Thoracic aorta (tissue), 2 donors: ENCODE results near the gene HBM. TPM values are rescaled to one million over a fixed set of nuclear protein-coding genes. Genes with fewer than 3 reads are reported as not detected.
"Not testable (repeated sequence)": the region's sequence is repeated elsewhere in the genome, so short reads cannot be mapped to it uniquely, and the experiment has no call there.

Source experiments
- ATAC-seq: fragments of 150-250 bp; one replicate; pipeline ENCODE4 v1.8.0; 2017; ENCODE audit warnings: low read depth; ENCODE audit not compliant: insufficient number of reproducible peaks, low FRiP score
- DNase-seq: peaks from one replicate; pipeline ENCODE4 v3.0.0-alpha.2; 2020; ENCODE audit warnings: low spot score
- H3K27ac ChIP-seq, 2 donors: fragments of 200-600 bp; sonication (generic); 1 replicate in 1 of 2; 2 replicates in 1 of 2; pipeline ENCODE4 v1.5.1; 2016; ENCODE audit warnings: mild to moderate bottlenecking in 2 of 2, moderate library complexity in 2 of 2
- H3K27me3 ChIP-seq: fragments of 200-600 bp; sonication (generic); replicated peaks from 2 replicates; pipeline ENCODE4 v1.6.0; 2016; ENCODE audit warnings: mild to moderate bottlenecking; ENCODE audit not compliant: insufficient read depth
- H3K36me3 ChIP-seq: fragments of 200-600 bp; sonication (generic); one replicate; pipeline ENCODE4 v1.5.1; 2016
- H3K4me1 ChIP-seq, 2 donors: fragments of 200-600 bp; sonication (generic); 1 replicate in 1 of 2; 2 replicates in 1 of 2; pipeline versions ENCODE4 v1.5.1 to v1.6.0; 2016; ENCODE audit warnings: low read depth in 2 of 2, mild to moderate bottlenecking in 1 of 2; ENCODE audit not compliant: control insufficient read depth in 1 of 2
- H3K4me3 ChIP-seq: fragments of 200-600 bp; sonication (generic); 2 replicates; pipeline ENCODE4 v1.5.1; 2016; ENCODE audit warnings: mild to moderate bottlenecking
- H3K9me3 ChIP-seq: fragments of 200-600 bp; sonication (generic); 2 replicates; pipeline ENCODE4 v1.5.1; 2016
- CTCF ChIP-seq: fragments of 200-600 bp; sonication (generic); IDR thresholded peaks from one replicate; pipeline ENCODE4 v1.5.1; 2019; ENCODE audit warnings: antibody characterized with exemption
- total RNA-seq, 2 donors: library from RNA; depleted of rRNA; stranded (reverse); fragments of >200 nt; gene quantifications; one replicate each; pipeline versions ENCODE4 v1.1.0 to v1.2.3, GENCODE V29; 2016

Gene HBM
- total RNA-seq, 2 donors from 2014 or later, result not detected

- peaks cover 3% of the 10 kb centered on the region in 2 donors for H3K4me1 ChIP-seq
- H3K36me3 ChIP-seq, result no peaks in the 10 kb centered on the region
- H3K9me3 ChIP-seq, result no peaks in the 10 kb centered on the region
- peak; percentile 15 for ATAC-seq
- H3K4me3 ChIP-seq, result no peak overlapping the region
- no peak overlapping the region for H3K27ac ChIP-seq
- no peak for DNase-seq
- no peak for TF ChIP-seq CTCF
- H3K27me3 ChIP-seq, result peaks cover 27% of the 10 kb centered on the region
Observed at GRCh38 chr16:175011-175949, 9.5 kb downstream of the HBM start.

- H3K4me3 ChIP-seq, H3K4me1 ChIP-seq, H3K27ac ChIP-seq, ATAC-seq, H3K9me3 ChIP-seq, DNase-seq, H3K36me3 ChIP-seq: not testable (repeated sequence)
- H3K27me3 ChIP-seq, result peaks cover 27% of the 10 kb centered on the region
Observed at GRCh38 chr16:176006-176405, 10.2 kb downstream of the HBM start.

GRCh38 chr16:176477-177382 lies 11.0 kb downstream of the HBM start, which contains the start of gene HBA1:
HBA1 (plus strand) TSS chr16:176680; CDS start chr16:176717, 37 bp downstream.
- peaks cover 27% of the 10 kb centered on the region for H3K27me3 ChIP-seq

GRCh38 chr16:177394-177822 lies 11.6 kb downstream of the HBM start:
- Histone ChIP-seq H3K27me3 (peaks cover 27% of the 10 kb centered on the region), H3K36me3 (no peaks in the 10 kb centered on the region), H3K4me1 (peaks cover 14 to 17% of the 10 kb centered on the region in 2 donors), H3K27ac (no peak overlapping the region), H3K4me3 (no peak overlapping the region), H3K9me3 (no peaks in the 10 kb centered on the region)
- ATAC-seq (no peak), DNase-seq (no peak)
- no peak for TF ChIP-seq CTCF

More at GRCh38 chr16:176477-177382, 11.0 kb downstream of the HBM start, which contains the start of gene HBA1:
- H3K4me1 ChIP-seq, result peaks cover 14 to 17% of the 10 kb centered on the region in 2 donors
- H3K4me3 ChIP-seq, ATAC-seq, H3K9me3 ChIP-seq, DNase-seq, H3K36me3 ChIP-seq, H3K27ac ChIP-seq: not testable (repeated sequence)

GRCh38 chr16:177981-178667 lies 12.3 kb downstream of the HBM start:
- no peak for ATAC-seq
- no peak for DNase-seq
- H3K27ac ChIP-seq, result no peak overlapping the region
- TF ChIP-seq CTCF, result no peak
- no peaks in the 10 kb centered on the region for H3K9me3 ChIP-seq
- peaks cover 14 to 17% of the 10 kb centered on the region in 2 donors for H3K4me1 ChIP-seq
- peaks cover 27% of the 10 kb centered on the region for H3K27me3 ChIP-seq
- no peak overlapping the region for H3K4me3 ChIP-seq
- no peaks in the 10 kb centered on the region for H3K36me3 ChIP-seq
